HG02981 (cell line): ENCODE measurements around the gene PTPRG.
"Not testable (repeated sequence)": the region's sequence is repeated elsewhere in the genome, so short reads cannot be mapped to it uniquely, and the experiment has no call there.

Experiments used
- ATAC-seq: cut with Tn5 transposase; IDR thresholded peaks from one replicate; pipeline ENCODE4 v1.9.1; 2021; ENCODE audit warnings: mild to moderate bottlenecking, moderate library complexity; ENCODE audit not compliant: unreplicated experiment

Gene PTPRG

DNA sequence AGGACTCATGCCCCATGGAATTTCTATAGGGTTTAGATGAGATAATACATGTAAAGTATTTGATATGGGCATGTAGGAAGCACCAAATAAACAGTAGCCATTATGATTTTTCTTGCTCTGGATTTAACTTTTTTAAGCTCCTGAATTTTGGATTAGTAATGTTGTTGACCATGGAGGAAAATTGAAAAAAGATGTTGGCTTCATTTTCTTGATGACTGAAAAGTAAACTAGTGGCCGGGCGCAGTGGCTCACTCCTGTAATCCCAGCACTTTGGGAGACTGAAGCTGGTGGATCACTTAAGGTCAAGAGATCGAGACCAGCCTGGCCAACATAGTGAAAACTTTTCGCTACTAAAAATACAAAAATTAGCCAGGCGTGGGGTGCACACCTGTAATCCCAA, 120.3 kb downstream of the PTPRG start:
- no peak for ATAC-seq

DNA sequence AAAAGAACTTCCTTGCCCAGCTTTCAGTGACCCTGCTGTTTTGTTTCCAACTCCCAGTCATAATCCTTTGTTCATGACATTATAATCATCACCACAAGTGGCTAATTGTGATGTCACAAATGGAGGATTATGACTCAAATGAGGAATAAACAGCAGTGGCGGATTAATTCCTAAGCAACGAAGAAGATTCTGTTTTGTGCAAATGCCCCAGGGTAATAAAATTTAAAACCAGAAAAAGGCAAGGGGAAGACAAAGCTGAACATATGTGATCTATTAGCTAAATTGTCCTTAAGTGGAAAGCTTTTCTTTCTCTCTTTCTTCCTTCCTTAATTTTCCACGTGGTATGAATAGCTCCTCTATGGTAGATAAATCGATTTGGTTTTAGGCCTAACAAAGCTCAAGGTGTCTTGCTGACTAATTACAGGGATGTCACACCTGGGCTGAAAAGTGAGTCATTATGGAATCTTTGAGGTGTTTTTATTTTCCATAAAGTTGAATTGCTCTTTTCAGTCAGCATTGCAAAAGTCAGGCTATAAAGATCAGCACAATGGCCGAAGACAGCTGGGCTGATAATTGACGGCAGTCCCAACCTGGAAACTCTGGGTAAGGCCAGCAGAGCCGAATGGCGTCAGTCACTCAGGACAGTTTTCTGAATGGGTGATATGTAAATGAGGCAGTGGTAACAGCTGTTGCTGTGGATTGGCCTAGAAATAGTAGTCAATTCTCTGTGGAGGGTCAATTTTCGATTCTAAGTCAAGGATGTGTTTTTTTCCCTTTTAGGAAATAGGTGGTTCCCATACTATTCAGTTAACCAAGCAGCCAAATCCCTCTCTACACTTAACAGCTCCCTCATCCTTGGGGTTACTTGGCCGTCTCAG, 121.5 kb downstream of the PTPRG start:
- no peak for ATAC-seq

DNA sequence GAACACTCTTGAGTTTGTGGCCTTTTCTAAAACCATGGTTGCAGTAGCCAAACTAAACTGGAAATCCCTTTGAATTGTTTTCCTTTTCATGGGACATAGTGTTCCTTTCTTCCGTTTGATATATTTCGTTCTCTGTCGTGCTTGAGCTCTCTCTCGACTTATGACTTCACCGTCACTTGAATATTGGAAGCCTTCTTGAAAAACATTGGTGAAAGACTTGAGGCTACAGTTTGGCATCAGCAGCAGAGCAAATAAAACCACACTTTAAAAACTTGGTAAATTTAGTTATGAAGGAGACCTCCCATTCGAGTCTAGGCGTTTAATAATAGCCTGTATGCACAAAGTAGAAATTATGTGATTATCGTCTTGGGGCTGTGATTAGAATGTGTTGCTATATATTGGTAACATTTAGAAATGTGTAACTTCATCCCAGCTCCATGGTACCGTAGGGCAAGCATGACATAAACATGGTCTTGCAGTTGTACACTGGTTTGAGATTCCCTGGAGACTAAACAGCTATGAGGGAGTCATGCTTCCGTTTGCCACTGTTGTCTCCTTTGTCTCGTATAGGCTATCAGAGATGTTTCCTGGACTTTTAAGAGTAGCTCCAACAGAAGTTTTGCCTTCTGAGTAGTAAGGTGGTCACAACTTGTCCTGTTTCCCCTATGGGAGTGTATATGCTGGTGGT, 122.3 kb downstream of the PTPRG start:
- no peak for ATAC-seq

DNA sequence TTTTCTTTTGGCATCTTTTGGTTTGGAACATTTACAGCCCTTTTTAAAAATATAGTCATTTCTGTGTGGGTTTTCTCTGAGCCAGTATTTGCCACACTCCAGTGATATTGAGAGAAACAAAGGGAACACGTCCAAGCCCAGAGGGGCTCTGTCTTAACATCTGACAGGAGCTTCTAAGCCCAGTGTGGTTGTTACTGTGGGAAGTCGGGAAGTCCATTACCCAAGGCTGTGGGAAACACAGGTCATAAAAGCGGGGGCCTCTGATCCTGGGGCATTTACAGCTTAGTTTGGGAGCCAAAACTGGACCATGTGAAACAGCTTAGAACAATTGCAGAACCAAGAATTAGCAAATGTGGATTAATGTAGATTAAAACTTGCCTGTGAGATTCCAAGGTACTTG, 123.0 kb downstream of the PTPRG start:
- ATAC-seq, result no peak

GRCh38 chr3:61685755-61686154, 124.4 kb downstream of the PTPRG start:
- no peak for ATAC-seq

GRCh38 chr3:61686228-61686648, 124.9 kb downstream of the PTPRG start:
- no peak for ATAC-seq

- no peak for ATAC-seq
Observed at GRCh38 chr3:61687206-61687605, 125.8 kb downstream of the PTPRG start.

GRCh38 chr3:61687663-61688306, 126.4 kb downstream of the PTPRG start:
- ATAC-seq, result no peak

GRCh38 chr3:61688307-61688984, 127.1 kb downstream of the PTPRG start:
- no peak for ATAC-seq

GRCh38 chr3:61690016-61690415, 128.6 kb downstream of the PTPRG start:
- no peak for ATAC-seq

DNA sequence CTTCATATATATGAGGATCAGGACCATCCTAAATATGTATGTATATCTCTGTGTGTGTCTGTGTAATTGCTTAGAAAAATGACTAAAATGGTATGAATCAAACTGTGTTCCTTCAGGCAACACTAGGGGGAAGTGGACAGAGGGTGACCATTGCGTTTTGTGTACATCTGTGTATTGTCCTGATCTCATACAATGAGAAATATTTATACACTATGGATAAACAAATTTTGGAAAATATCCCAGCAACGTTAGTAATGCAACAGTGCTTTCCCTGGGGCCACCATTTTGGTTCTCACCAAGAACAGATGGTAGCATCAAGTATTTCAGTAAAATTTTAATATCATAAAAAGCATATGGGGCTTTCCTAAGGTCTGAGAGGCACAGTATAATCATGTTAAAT, 130.1 kb downstream of the PTPRG start:
- no peak for ATAC-seq

DNA sequence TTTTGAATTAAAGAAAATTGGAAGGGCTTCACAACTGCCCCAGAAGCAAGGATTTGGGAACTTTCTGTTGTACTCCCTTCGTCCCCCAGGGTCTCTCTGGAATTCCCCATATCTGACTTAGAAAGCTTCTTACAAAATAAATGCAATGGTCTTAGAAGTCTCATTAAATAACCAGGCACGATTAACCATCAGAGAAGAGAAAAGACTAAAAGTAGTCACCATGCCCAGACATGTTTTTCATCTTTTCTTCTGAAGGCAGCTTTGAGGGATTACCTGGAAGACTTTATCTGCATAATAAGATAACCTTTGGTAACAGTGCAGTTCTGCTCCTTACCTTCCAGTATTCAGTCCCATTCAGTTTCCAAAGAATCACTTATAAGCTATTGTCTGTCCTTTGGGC, 135.9 kb downstream of the PTPRG start:
- no peak for ATAC-seq

DNA sequence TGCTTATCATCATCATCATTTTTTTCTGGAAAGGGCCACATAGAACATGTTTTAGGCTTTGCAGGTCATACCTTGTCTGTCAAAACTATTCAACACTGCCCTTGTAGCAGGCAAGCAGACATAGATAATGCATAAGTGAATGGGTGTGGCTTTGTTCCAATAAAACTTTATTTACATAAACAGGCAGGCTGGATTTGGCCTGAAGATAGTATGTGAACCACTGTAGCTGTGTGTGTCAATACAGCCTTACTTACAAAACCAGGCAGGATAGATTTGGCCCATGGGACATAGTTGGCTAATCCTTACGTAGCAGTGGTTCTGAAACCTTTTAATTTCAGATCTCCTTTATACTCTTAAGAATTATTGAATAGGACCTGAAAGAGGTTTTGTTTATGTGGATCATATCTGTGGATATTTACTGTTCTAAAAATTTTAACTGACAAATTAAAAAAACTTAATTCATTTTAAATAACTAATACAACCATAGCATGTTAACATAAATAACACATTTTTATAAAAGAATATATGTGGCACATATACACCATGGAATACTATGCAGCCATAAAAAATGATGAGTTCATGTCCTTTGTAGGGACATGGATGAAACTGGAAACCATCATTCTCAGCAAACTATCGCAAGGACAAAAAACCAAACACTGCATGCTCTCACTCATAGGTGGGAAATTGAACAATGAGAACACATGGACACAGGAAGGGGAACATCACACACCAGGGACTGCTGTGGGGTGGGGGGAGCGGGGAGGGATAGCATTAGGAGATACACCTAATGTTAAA, 137.1 kb downstream of the PTPRG start:
- not testable (repeated sequence) for ATAC-seq

GRCh38 chr3:61699622-61700021, 138.3 kb downstream of the PTPRG start:
- no peak for ATAC-seq

- ATAC-seq, result no peak
Observed at GRCh38 chr3:61701011-61701410, 139.6 kb downstream of the PTPRG start.

- no peak for ATAC-seq
Observed at GRCh38 chr3:61702453-61702852, 141.1 kb downstream of the PTPRG start.

DNA sequence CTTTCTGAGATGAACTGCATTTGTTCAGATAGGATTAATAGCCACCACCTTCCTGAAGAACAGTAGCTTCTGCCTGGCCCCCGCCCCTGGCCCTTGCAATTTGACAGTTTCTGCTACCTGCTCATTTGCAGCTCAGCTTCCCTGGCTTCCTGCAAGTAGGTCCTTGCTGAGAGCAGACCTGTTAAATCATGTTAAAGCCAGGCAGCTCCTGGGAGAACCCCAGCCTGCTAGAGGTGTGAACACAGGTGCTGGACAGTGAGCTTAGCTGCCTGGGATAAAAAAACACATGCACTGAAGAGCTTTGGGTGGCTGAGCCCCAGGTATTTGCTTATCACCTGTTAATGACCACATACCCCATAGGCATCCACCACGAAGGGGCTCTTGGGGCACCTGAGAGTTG, 143.4 kb downstream of the PTPRG start:
- ATAC-seq, result no peak

DNA sequence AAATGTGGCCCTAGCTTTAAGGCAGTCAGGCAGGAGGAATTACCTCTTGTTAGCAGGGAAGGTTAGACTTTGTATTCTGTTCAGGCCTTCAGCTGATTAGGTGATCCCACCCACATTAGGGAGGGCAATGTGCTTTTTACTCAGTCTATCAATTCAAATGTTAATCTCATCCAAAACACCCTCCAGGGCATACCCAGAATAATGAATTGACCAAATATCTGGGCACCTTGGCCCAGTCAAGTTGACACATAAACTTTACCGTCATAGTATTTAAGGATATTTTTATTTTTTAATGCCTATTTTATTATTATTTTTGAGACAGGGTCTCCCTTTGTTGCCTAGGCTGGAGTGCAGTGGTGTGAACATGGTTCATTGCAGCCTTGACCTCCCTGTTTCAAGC, 146.1 kb downstream of the PTPRG start:
- no peak for ATAC-seq

DNA sequence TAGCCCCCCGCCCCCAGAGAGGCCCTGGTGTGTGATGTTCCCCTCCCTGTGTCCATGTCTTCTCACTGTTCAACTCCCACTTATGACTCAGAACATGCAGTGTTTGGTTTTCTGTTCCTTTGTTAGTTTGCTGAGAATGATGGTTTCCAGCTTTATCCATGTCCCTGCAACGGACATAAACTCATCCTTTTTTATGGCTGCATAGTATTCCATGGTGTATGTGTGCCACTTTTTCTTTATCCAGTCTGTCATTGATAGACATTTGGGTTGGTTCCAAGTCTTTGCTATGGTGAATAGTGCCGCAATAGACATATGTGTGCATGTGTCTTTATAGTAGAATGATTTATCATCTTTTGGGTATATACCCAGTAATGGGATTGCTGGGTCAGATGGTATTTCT, 149.5 kb downstream of the PTPRG start:
- ATAC-seq, result not testable (repeated sequence)

DNA sequence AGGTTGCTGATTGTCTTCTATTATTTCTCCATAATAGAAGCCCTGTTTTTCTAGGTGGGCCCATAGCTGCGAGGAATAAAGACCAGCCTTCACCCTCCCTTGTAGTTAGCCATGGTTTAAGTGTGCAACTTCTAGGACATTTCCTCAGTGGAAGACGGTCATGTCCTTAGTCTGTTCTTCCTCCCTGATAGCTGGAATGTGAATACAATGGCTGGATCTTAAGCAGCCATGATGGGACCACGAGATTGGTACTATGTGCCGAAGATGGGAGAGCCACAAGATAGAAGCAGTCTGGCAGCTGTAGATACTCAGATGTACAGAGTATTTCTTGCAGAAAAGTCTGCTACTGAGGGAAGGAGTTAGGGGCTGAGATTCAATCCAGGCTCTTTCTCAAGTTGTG, 152.9 kb downstream of the PTPRG start:
- no peak for ATAC-seq
